Right atrium auricular region (tissue), 2 donors: ENCODE results near the gene DISC1. TPM values are rescaled to one million over a fixed set of nuclear protein-coding genes. Genes with fewer than 3 reads are reported as not detected.
A peak's percentile ranks its signal among the peaks of the same experiment; 100 is the strongest.

Experiments
- DNase-seq: peaks from one replicate; pipeline ENCODE4 v3.0.0-alpha.2; 2019; ENCODE audit warnings: low spot score
- H3K27ac ChIP-seq, 2 donors: fragments of 200-600 bp; sonication (generic); 1 replicate in 1 of 2; 2 replicates in 1 of 2; pipeline ENCODE4 v1.5.1; 2016 to 2019
- H3K27me3 ChIP-seq, 2 donors: fragments of 200-600 bp; sonication (generic); one replicate each; pipeline versions ENCODE4 v1.5.1 to v1.6.0; 2017 to 2019
- H3K36me3 ChIP-seq: fragments of 200-600 bp; sonication (generic); one replicate; pipeline ENCODE4 v1.5.1; 2016
- H3K4me1 ChIP-seq, 2 donors: fragments of 200-600 bp; sonication (generic); one replicate each; pipeline versions ENCODE4 v1.5.1 to v1.6.0; 2017 to 2019
- H3K4me3 ChIP-seq, 2 donors: fragments of 200-600 bp; sonication (generic); 1 replicate in 1 of 2; 2 replicates in 1 of 2; pipeline ENCODE4 v1.5.1; 2017 to 2019; ENCODE audit warnings: mild to moderate bottlenecking in 1 of 2, moderate library complexity in 1 of 2
- H3K9me3 ChIP-seq, 2 donors: fragments of 200-600 bp; sonication (generic); one replicate each; pipeline ENCODE4 v1.5.1; 2019
- total RNA-seq, 2 donors: library from RNA; depleted of rRNA; stranded (reverse); fragments of >200 nt; gene quantifications; one replicate each; pipeline ENCODE4 v1.1.0, GENCODE V29; 2016
- TF ChIP-seq, protein P1 (sequence below), 2 donors: fragments of 200-600 bp; sonication (generic); IDR thresholded peaks; one replicate each; pipeline ENCODE4 v1.5.1; 2019; ENCODE audit warnings: antibody characterized with exemption in 2 of 2

Gene DISC1
- total RNA-seq, 2 donors from 2014 or later: 1.8 to 5.3 TPM

DNA sequence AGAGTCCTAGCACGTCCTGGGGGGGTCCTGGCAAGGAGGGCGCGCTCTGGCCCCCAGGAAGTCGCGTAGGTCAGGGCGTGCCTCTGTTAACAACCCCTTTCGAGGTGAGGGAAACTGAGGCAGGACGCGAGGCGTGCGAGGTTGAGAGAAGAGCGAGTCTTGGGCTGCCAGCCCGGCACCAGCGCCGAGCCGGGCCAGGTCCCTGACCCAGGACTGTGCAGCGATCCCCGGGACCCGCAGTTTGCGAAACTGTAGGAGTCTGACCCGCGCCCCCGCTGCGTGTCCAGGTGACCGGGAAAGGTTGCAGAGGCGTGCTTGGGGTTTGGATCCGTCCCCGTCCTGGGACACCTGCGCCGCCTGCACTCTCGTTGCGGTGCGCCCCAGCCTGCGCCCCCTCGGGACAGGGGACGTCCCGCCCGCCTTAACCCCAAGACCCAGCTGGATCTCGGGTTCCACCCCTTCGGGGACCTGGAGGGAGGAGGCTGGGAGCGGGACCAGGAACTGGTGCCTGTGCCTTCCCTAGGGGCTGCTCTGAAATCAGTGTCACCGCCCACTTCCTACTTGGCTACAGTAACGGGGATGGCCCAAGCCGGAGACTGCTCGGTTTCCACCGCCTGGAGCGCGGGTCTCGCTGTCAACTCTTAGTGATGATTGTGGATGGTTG, 493 bp downstream of the DISC1 start:
- Histone ChIP-seq H3K36me3 (no peaks in the 10 kb centered on the region), H3K9me3 (no peaks in the 10 kb centered on the region), H3K27me3 (no peaks in the 10 kb centered on the region), H3K4me1 (peaks cover 0 to 22% of the 10 kb centered on the region in 2 donors), H3K4me3 (peak overlapping the region; percentile 47 to 81), H3K27ac (peak overlapping the region; percentile 87 to 92)
- DNase-seq: peak; percentile 85
- TF ChIP-seq, protein P1, sequence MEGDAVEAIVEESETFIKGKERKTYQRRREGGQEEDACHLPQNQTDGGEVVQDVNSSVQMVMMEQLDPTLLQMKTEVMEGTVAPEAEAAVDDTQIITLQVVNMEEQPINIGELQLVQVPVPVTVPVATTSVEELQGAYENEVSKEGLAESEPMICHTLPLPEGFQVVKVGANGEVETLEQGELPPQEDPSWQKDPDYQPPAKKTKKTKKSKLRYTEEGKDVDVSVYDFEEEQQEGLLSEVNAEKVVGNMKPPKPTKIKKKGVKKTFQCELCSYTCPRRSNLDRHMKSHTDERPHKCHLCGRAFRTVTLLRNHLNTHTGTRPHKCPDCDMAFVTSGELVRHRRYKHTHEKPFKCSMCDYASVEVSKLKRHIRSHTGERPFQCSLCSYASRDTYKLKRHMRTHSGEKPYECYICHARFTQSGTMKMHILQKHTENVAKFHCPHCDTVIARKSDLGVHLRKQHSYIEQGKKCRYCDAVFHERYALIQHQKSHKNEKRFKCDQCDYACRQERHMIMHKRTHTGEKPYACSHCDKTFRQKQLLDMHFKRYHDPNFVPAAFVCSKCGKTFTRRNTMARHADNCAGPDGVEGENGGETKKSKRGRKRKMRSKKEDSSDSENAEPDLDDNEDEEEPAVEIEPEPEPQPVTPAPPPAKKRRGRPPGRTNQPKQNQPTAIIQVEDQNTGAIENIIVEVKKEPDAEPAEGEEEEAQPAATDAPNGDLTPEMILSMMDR (IDR thresholded peaks at IDR 0.05): no peak

DNA sequence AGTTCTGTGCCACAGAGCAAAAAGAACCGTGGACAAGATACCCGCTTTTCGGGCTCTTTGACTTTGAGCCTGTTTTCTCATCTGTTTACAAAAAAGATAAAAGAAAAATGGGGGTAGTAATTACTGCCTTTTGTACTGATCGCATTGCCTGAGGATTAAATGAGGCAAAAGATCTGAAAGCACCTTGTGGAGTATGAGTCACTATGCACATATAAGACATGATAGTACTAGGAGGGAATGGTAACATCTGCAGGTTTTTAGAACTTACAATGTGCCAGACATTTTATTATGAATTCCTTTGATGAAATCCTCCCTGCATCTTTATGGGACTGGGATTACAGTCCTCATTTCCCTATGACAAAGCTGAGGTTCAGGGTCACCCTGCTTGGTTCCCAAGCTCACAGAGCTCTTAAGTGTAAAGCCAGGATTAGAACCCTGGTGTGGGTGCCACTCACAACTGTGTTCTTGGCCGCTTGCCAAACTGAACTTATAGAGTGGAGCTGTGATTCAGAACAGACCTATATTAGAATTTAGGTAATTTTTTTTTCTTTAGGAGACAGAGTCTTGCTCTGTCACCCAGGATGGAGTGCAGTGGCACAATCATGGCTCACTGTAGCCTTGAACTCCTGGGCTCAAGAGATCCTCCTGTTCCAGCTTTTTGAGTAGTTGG, 1.8 kb downstream of the DISC1 start:
- Histone ChIP-seq H3K27ac (peak overlapping the region; percentile 28 to 87), H3K9me3 (no peaks in the 10 kb centered on the region), H3K36me3 (no peaks in the 10 kb centered on the region), H3K4me1 (peaks cover 0 to 22% of the 10 kb centered on the region in 2 donors), H3K4me3 (no peak overlapping the region), H3K27me3 (no peaks in the 10 kb centered on the region)
- TF ChIP-seq, protein P1 (IDR thresholded peaks at IDR 0.05): no peak
- no peak for DNase-seq

DNA sequence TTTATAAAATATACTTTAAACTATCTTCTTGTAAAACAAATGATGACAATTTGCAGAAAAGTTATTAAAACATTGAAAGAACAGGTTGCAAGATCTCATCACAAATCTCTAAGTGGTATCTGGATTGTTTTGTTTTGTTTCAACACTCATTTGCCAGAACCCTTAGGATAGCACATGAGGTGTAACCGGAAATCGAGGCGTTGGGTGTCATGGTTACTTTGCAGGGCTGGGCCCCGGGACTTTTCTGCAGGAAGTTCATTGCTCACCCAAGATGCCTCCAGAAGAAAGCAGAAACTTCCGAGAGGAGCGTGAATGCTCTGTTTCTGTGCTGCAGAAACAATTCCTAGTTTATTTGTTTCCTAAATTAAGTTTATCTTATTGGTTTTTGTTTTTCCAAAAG, 2.5 kb downstream of the DISC1 start:
- Histone ChIP-seq H3K4me1 (peaks cover 0 to 22% of the 10 kb centered on the region in 2 donors), H3K36me3 (no peaks in the 10 kb centered on the region), H3K4me3 (no peak overlapping the region), H3K27ac (peak overlapping the region in 1 of 2 donors; percentile 28), H3K9me3 (no peaks in the 10 kb centered on the region), H3K27me3 (no peaks in the 10 kb centered on the region)
- peak; percentile 82 for DNase-seq
- TF ChIP-seq, protein P1 (IDR thresholded peaks at IDR 0.05): no peak

DNA sequence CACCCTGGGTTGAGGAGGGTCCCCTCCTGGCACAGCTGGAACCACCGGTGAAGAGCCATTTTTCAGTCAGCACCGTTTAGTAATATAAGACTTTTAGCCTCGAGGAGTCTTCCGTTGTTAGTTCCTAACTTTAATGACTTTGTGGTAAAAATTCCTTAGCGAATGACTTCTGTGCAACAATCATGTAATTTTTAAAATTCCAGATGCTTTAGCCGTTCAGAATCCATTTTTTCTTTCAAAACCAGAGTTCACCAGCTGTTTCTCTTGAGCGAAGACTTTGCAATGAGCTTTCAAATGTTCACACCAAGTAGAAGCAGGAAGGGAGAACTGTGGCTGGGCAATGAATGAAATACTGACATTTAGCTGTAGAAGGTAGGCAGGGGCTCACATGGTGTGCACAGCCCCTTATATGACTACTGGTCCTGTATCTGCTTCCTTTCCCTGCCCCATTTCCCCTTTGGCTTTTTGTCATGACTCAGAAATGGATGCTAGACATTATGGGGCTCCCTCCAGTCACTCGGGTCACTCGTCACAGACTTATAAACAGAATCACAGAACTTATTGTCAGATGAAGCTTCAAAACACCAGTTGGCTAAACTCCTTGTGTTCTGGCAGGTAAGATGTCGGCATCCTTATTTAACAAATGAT, 4.1 kb downstream of the DISC1 start:
- H3K4me1 ChIP-seq: peaks cover 0 to 21% of the 10 kb centered on the region in 2 donors
- DNase-seq: no peak
- no peaks in the 10 kb centered on the region for H3K36me3 ChIP-seq
- no peak overlapping the region for H3K4me3 ChIP-seq
- TF ChIP-seq, protein P1 (IDR thresholded peaks at IDR 0.05): no peak
- no peaks in the 10 kb centered on the region for H3K27me3 ChIP-seq
- H3K9me3 ChIP-seq: no peaks in the 10 kb centered on the region
- no peak overlapping the region for H3K27ac ChIP-seq

DNA sequence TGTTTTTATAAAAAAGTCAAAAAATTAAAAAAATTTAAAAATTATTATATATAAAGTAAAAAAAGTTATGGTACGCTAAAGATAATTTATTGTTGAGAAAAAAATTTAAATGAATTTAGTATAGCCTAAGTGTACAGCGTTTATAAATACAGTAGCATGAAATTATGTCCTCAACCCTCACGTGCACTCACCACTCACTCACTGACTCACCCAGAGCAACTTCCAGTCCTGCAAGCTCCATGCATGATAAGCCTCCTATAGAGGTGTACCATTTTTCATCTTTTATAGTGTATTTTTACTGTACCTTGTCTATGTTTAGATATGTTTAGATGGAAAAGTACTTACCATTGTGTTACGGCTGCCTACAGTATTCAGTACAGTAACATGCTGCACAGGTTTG, 5.1 kb downstream of the DISC1 start:
- DNase-seq: no peak
- no peaks in the 10 kb centered on the region for H3K36me3 ChIP-seq
- H3K27me3 ChIP-seq: no peaks in the 10 kb centered on the region
- no peak overlapping the region for H3K4me3 ChIP-seq
- peaks cover 0 to 14% of the 10 kb centered on the region in 2 donors for H3K4me1 ChIP-seq
- no peak overlapping the region for H3K27ac ChIP-seq
- TF ChIP-seq, protein P1 (IDR thresholded peaks at IDR 0.05): no peak
- H3K9me3 ChIP-seq: no peaks in the 10 kb centered on the region
